Neural progenitor cell (in vitro differentiated cells): Measurements from ENCODE around the gene LRRC1. TPM values are rescaled to one million over a fixed set of nuclear protein-coding genes. Genes with fewer than 3 reads are reported as not detected.
A peak's percentile ranks its signal among the peaks of the same experiment; 100 is the strongest.

Experiments
- DNase-seq: peaks from one replicate; pipeline ENCODE4 v3.0.0-alpha.2; 2016; ENCODE audit warnings: low spot score
- H2AFZ ChIP-seq: fragments of 200-600 bp; sonication (generic); replicated peaks from 2 replicates; pipeline ENCODE4 v1.6.1; 2016; ENCODE audit warnings: antibody characterized with exemption
- H3F3A ChIP-seq: fragments of 200-600 bp; sonication (generic); 2 replicates; pipeline ENCODE4 v1.6.1; 2016; ENCODE audit warnings: antibody characterized with exemption, low read depth
- H3K27ac ChIP-seq: fragments of 200-600 bp; sonication (generic); 2 replicates; pipeline ENCODE4 v1.5.1; 2016; ENCODE audit warnings: mild to moderate bottlenecking
- H3K27me3 ChIP-seq: fragments of 200-600 bp; sonication (generic); 2 replicates; pipeline ENCODE4 v1.6.1; 2016; ENCODE audit warnings: mild to moderate bottlenecking, moderate library complexity
- H3K36me3 ChIP-seq: fragments of 200-600 bp; sonication (generic); 2 replicates; pipeline ENCODE4 v1.5.1; 2016
- H3K4me1 ChIP-seq: fragments of 200-600 bp; sonication (generic); 2 replicates; pipeline ENCODE4 v1.6.1; 2016; ENCODE audit warnings: mixed run types
- H3K4me2 ChIP-seq: fragments of 200-600 bp; sonication (generic); 2 replicates; pipeline ENCODE4 v1.6.1; 2016
- H3K4me3 ChIP-seq: fragments of 200-600 bp; sonication (generic); 2 replicates; pipeline ENCODE4 v1.5.1; 2016
- H3K79me2 ChIP-seq: fragments of 200-600 bp; sonication (generic); 2 replicates; pipeline ENCODE4 v1.6.1; 2016; ENCODE audit warnings: low read depth
- H3K9ac ChIP-seq: fragments of 200-600 bp; sonication (generic); 2 replicates; pipeline ENCODE4 v1.6.1; 2016
- H3K9me3 ChIP-seq: fragments of 200-600 bp; sonication (generic); 2 replicates; pipeline ENCODE4 v1.5.1; 2016; ENCODE audit warnings: low read depth
- H4K20me1 ChIP-seq: fragments of 200-600 bp; sonication (generic); 2 replicates; pipeline ENCODE4 v1.6.1; 2016; ENCODE audit warnings: low read depth
- H3K27ac Mint-ChIP-seq: 3 replicates; pipeline ENCODE4 v1.8.0; 2021; ENCODE audit warnings: mixed read lengths
- H3K27me3 Mint-ChIP-seq: 2 replicates; pipeline ENCODE4 v1.8.0; 2022; ENCODE audit warnings: low read depth, mild to moderate bottlenecking, inconsistent platforms, moderate library complexity, mixed read lengths; ENCODE audit not compliant: insufficient read depth
- H3K36me3 Mint-ChIP-seq: 3 replicates; pipeline ENCODE4 v1.8.0; 2021; ENCODE audit warnings: mixed read lengths
- H3K4me1 Mint-ChIP-seq: 3 replicates; pipeline ENCODE4 v1.8.0; 2021; ENCODE audit warnings: mixed read lengths
- H3K4me3 Mint-ChIP-seq: 3 replicates; pipeline ENCODE4 v1.8.0; 2021; ENCODE audit warnings: mild to moderate bottlenecking, moderate library complexity, mixed read lengths
- H3K9me3 Mint-ChIP-seq: 3 replicates; pipeline ENCODE4 v1.8.0; 2020; ENCODE audit warnings: mixed read lengths
- EZH2 ChIP-seq: fragments of 200-600 bp; sonication (generic); IDR thresholded peaks from 2 replicates; pipeline ENCODE4 v1.6.1; 2017; ENCODE audit warnings: antibody characterized with exemption, mild to moderate bottlenecking, moderate library complexity
- EZH2phosphoT487 ChIP-seq: fragments of 200-600 bp; sonication (generic); IDR thresholded peaks from 2 replicates; pipeline ENCODE4 v1.6.1; 2017; ENCODE audit warnings: antibody characterized with exemption
- total RNA-seq: library from RNA; depleted of rRNA; stranded (reverse); fragments of >200 nt; gene quantifications from 2 replicates; pipeline ENCODE4 v1.2.3, GENCODE V29; 2015; ENCODE audit warnings: low replicate concordance
- TF ChIP-seq, protein P1 (sequence below): fragments of 200-600 bp; sonication (generic); IDR thresholded peaks from 2 replicates; pipeline ENCODE4 v1.5.1; 2017; ENCODE audit warnings: antibody characterized with exemption, mild to moderate bottlenecking

Gene LRRC1
- total RNA-seq, 1 donor from 2014 or later, result 14.0 TPM

DNA sequence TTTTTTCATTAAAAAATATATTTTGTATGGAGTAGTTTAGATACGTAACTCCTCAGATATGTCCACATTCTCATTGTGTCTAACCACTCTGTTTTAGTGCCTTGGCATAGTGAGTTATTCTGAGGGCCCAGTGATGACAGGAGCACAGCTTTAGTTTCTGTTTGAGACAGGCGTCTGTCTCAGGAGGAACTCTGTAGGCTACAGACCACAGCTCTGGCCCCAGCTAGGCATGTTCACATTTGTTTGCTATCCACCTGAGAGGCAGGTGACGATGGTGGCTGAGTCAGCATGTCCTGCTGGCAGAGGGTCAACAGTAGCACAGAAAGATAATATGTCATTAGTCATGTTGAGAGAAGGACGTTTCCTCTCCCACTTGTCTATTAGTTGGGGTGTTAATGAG lies 16.3 kb downstream of the LRRC1 start:
- Histone ChIP-seq H3K4me3 (no peak overlapping the region), H4K20me1 (peaks cover 3% of the 10 kb centered on the region), H3K9me3 (no peaks in the 10 kb centered on the region), H2AFZ (no peak overlapping the region), H3K36me3 (no peaks in the 10 kb centered on the region), H3F3A (no peaks in the 10 kb centered on the region), H3K27me3 (no peaks in the 10 kb centered on the region), H3K27ac (no peak overlapping the region), H3K4me2 (no peak overlapping the region), H3K4me1 (peaks cover 22% of the 10 kb centered on the region), H3K9ac (no peak overlapping the region), H3K79me2 (no peaks in the 10 kb centered on the region)
- Mint-ChIP-seq H3K27ac (no peak overlapping the region), H3K36me3 (no peaks in the 10 kb centered on the region), H3K27me3 (no peaks in the 10 kb centered on the region), H3K4me3 (no peak overlapping the region), H3K4me1 (peaks cover 38% of the 10 kb centered on the region), H3K9me3 (no peaks in the 10 kb centered on the region)
- DNase-seq, result no peak
- no peak for TF ChIP-seq EZH2phosphoT487
- TF ChIP-seq, protein P1, sequence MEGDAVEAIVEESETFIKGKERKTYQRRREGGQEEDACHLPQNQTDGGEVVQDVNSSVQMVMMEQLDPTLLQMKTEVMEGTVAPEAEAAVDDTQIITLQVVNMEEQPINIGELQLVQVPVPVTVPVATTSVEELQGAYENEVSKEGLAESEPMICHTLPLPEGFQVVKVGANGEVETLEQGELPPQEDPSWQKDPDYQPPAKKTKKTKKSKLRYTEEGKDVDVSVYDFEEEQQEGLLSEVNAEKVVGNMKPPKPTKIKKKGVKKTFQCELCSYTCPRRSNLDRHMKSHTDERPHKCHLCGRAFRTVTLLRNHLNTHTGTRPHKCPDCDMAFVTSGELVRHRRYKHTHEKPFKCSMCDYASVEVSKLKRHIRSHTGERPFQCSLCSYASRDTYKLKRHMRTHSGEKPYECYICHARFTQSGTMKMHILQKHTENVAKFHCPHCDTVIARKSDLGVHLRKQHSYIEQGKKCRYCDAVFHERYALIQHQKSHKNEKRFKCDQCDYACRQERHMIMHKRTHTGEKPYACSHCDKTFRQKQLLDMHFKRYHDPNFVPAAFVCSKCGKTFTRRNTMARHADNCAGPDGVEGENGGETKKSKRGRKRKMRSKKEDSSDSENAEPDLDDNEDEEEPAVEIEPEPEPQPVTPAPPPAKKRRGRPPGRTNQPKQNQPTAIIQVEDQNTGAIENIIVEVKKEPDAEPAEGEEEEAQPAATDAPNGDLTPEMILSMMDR, result no peak

DNA sequence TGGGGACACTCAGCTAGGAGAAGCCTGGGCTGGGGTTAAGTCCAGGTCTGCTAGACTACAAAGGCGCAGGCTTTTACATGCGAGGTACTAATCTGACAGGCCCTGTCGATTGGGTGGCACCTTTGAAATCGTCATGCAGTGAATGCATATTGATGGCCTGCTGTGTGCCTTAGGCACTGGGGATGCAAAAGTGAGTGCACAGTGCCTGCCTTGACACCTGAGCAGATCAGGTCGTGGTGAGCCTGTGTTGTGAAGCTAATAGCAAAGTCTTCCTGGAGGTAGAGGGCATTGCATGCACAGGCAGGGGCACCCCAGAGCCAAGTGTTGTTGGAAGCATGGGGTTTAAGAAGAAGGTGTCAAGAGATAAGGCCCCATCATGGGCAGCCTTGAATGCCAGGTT lies 16.9 kb downstream of the LRRC1 start:
- no peaks in the 10 kb centered on the region for H3K9me3 ChIP-seq
- H2AFZ ChIP-seq, result no peak overlapping the region
- no peak overlapping the region for H3K4me3 ChIP-seq
- no peak overlapping the region for H3K9ac ChIP-seq
- H3K79me2 ChIP-seq, result peaks cover 6% of the 10 kb centered on the region
- H3K4me2 ChIP-seq, result no peak overlapping the region
- Mint-ChIP-seq H3K4me3 (no peak overlapping the region), H3K27me3 (no peaks in the 10 kb centered on the region), H3K9me3 (no peaks in the 10 kb centered on the region), H3K36me3 (no peaks in the 10 kb centered on the region), H3K27ac (peak overlapping the region; percentile 24), H3K4me1 (peaks cover 37% of the 10 kb centered on the region)
- H3K4me1 ChIP-seq, result peaks cover 22% of the 10 kb centered on the region
- no peaks in the 10 kb centered on the region for H3F3A ChIP-seq
- no peaks in the 10 kb centered on the region for H3K27me3 ChIP-seq
- H3K36me3 ChIP-seq, result no peaks in the 10 kb centered on the region
- no peaks in the 10 kb centered on the region for H4K20me1 ChIP-seq
- no peak for DNase-seq
- H3K27ac ChIP-seq, result no peak overlapping the region
- no peak for TF ChIP-seq EZH2phosphoT487
- TF ChIP-seq, protein P1, result no peak
- TF ChIP-seq EZH2, result no peak

DNA sequence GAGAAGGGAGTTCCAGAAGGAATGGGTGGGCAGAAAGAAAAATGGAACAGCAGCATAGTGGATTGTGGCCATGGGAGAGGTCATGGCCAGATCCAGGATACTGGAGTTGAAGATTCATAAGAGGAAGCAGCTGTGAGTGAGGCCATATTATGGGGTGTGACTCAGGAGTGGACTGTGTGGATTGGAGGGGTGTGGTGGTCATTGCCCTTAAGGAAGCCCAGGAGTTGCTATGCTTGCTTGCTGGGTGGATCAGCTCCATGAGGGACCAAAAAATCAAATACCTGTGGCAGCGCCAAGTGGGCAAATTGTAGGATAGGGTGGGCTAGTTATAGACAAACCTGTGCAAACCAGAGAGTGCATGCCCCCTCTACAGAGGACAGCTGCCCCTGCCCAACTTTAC lies 18.3 kb downstream of the LRRC1 start:
- Histone ChIP-seq H3K4me1 (peaks cover 22% of the 10 kb centered on the region), H3K27ac (no peak overlapping the region), H3K27me3 (no peaks in the 10 kb centered on the region), H3K9me3 (no peaks in the 10 kb centered on the region), H2AFZ (no peak overlapping the region), H4K20me1 (no peaks in the 10 kb centered on the region), H3F3A (no peaks in the 10 kb centered on the region), H3K79me2 (peaks cover 17% of the 10 kb centered on the region), H3K36me3 (no peaks in the 10 kb centered on the region), H3K4me3 (no peak overlapping the region), H3K9ac (no peak overlapping the region), H3K4me2 (no peak overlapping the region)
- H3K36me3 Mint-ChIP-seq, result no peaks in the 10 kb centered on the region
- H3K4me1 Mint-ChIP-seq, result peaks cover 33% of the 10 kb centered on the region
- TF ChIP-seq EZH2, result no peak
- TF ChIP-seq, protein P1, result no peak
- no peak for TF ChIP-seq EZH2phosphoT487
- no peaks in the 10 kb centered on the region for H3K9me3 Mint-ChIP-seq
- no peak overlapping the region for H3K4me3 Mint-ChIP-seq
- no peaks in the 10 kb centered on the region for H3K27me3 Mint-ChIP-seq
- peak overlapping the region; percentile 89 for H3K27ac Mint-ChIP-seq
- no peak for DNase-seq

DNA sequence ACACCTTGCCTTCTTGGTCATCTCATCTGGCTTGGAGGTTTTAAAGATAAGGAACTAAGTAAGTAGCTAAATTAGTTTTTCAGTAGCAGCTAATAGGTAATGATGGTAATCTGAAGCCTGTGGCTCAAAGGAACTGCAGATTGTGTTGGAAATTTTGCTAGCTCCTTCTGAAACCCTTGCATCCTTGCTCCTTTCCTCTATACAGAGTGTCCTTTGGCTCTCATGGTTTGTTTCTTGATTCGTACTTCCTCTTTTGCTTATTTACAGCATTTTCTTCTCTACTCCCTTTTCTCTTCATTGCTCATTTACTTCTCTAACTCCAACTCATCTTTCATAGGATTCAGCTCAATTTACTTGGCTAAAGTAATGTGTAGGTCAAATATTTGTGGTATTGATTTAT lies 19.0 kb downstream of the LRRC1 start:
- Histone ChIP-seq H3K27ac (no peak overlapping the region), H3F3A (no peaks in the 10 kb centered on the region), H3K79me2 (peaks cover 19% of the 10 kb centered on the region), H3K27me3 (no peaks in the 10 kb centered on the region), H3K4me1 (peaks cover 22% of the 10 kb centered on the region), H2AFZ (no peak overlapping the region), H4K20me1 (no peaks in the 10 kb centered on the region), H3K36me3 (no peaks in the 10 kb centered on the region), H3K9me3 (no peaks in the 10 kb centered on the region), H3K9ac (no peak overlapping the region), H3K4me2 (no peak overlapping the region), H3K4me3 (no peak overlapping the region)
- Mint-ChIP-seq H3K27ac (no peak overlapping the region), H3K4me1 (peaks cover 26% of the 10 kb centered on the region), H3K4me3 (no peak overlapping the region), H3K9me3 (no peaks in the 10 kb centered on the region), H3K36me3 (no peaks in the 10 kb centered on the region), H3K27me3 (no peaks in the 10 kb centered on the region)
- TF ChIP-seq, protein P1, result no peak
- no peak for TF ChIP-seq EZH2
- no peak for TF ChIP-seq EZH2phosphoT487
- no peak for DNase-seq
